KOPT-K1 (cell line): Measurements from ENCODE around the gene NEB.
"Not testable (repeated sequence)": the region's sequence is repeated elsewhere in the genome, so short reads cannot be mapped to it uniquely, and the experiment has no call there.

Source experiments
- H3K27ac ChIP-seq: fragments of 200-600 bp; sonication (generic); 2 replicates; pipeline ENCODE4 v1.5.1; 2016; ENCODE audit warnings: antibody characterized with exemption, mild to moderate bottlenecking, low read depth, low read length; ENCODE audit not compliant: poor library complexity, severe bottlenecking
- H3K36me3 ChIP-seq: fragments of 200-600 bp; sonication (generic); 2 replicates; pipeline ENCODE4 v1.5.1; 2017; ENCODE audit warnings: antibody characterized with exemption, mild to moderate bottlenecking, low read length, moderate library complexity; ENCODE audit not compliant: insufficient read depth
- H3K9me3 ChIP-seq: fragments of 200-600 bp; sonication (generic); 2 replicates; pipeline ENCODE4 v1.5.1; 2017; ENCODE audit warnings: antibody characterized with exemption, low read length, mild to moderate bottlenecking; ENCODE audit not compliant: insufficient read depth, poor library complexity, severe bottlenecking

The NEB gene

GRCh38 chr2:151632993-151633565 lies 101.2 kb downstream of the NEB start:
- no peak overlapping the region for H3K27ac ChIP-seq
- H3K36me3 ChIP-seq, result no peaks in the 10 kb centered on the region
- peaks cover 5% of the 10 kb centered on the region for H3K9me3 ChIP-seq

DNA sequence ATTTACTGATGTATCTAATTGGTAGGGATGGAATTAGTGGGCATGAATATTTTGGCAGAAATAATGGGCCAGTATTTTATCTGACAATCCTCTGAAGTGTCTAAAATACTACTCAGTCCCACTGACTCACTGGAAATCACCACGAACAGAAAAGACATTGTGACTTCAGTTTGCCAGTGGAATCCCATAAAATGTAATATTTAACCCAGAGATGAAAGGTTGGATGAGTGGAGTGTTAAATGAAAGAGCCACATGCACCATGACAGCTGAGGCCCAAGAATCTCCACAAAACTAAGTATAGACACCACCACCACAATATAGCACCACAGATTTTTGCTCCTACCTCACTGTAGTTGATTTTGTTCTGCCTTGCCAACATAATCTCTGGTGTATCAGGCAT lies 103.9 kb downstream of the NEB start:
- H3K9me3 ChIP-seq, result peaks cover 5% of the 10 kb centered on the region
- no peak overlapping the region for H3K27ac ChIP-seq
- no peaks in the 10 kb centered on the region for H3K36me3 ChIP-seq

DNA sequence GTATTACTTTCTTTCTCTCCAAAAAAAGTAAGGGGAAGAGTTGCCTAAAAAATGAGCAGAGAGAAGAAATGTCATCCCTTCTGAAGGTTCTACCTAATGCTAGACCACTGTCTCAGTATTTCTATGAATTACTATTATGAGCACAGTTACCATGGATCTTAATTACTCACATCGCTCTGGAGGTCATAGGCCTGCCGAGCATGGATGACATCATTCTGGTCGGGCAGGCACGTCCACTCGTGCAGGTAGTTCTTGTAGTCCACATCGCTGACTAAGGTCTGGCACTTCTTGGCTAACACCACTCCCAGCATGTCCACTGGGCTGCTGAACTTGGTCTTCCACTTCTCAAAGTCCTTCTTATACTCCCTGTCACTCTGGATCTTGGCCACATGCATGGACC lies 106.9 kb downstream of the NEB start:
- H3K27ac ChIP-seq, result no peak overlapping the region
- H3K36me3 ChIP-seq, result no peaks in the 10 kb centered on the region
- H3K9me3 ChIP-seq, result no peaks in the 10 kb centered on the region

GRCh38 chr2:151624271-151624670 lies 110.0 kb downstream of the NEB start:
- H3K9me3 ChIP-seq, result no peaks in the 10 kb centered on the region
- H3K36me3 ChIP-seq, result no peaks in the 10 kb centered on the region
- no peak overlapping the region for H3K27ac ChIP-seq

DNA sequence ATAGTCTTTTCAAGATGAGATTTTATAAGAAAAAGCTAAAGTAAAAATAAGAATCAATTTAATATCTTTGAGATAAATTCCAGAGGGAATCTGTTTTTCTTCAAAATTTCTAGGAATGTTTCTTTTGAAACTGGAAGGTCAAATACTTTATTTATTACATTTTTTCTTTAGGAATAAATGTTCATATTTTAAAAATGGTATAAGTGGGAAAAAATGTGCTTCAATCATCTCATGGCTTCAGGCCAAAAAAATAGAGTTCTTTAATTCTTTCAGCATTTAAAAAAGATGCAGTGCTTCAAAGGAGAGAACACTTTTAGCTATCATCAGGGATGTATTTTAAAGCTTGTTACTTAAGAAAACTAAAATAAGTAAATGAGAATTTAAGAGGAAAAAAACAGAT lies 110.6 kb downstream of the NEB start:
- H3K36me3 ChIP-seq, result no peaks in the 10 kb centered on the region
- no peak overlapping the region for H3K27ac ChIP-seq
- no peaks in the 10 kb centered on the region for H3K9me3 ChIP-seq

DNA sequence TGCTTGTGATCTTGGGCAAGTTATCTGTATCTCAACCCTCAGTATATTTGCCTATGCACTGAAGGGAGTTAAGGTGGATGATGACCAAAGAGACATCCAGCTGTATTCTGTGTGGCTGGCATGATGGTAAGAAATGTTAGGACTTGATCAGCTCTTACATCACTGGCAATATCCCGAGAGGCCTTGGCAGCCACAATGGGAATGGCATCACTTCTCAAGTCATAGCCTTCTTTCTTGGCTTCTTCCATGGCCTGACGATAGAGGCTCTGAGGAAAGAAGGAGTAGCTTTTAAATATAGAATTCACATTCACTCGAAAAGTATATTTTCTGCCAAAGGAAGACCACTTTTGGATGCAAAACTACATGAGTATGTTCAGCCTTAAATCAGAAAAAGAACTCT lies 113.5 kb downstream of the NEB start:
- H3K36me3 ChIP-seq, result no peaks in the 10 kb centered on the region
- no peak overlapping the region for H3K27ac ChIP-seq
- H3K9me3 ChIP-seq, result no peaks in the 10 kb centered on the region

DNA sequence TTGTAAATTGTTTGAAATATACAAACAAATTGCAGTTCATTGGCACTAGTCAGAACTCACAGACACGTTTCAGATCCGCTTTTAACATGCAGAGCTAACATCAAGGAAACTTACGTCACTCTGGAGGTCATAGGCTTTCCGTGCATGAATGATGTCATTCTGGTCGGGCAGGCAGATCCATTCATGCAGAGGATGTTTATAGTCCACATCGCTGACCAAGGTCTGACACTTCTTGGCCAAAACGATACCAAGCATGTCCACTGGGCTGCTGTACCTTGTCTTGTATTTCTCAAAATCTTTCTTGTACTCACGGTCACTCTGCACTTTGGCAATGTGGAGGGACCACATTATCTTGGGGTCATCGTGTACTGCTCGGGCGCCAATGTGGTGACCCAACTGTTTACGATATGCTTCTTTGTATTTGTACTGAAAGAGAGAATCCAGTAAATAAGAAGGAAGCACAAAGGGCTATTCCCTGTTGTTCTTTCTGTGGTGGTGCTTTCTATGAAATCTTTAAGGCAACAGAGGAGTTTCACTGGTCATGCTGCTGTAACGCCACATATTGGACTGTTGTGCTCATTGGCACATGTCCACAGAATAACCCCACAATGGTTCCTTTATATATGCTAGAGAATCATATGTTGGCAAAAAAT lies 114.8 kb downstream of the NEB start:
- no peak overlapping the region for H3K27ac ChIP-seq
- no peaks in the 10 kb centered on the region for H3K9me3 ChIP-seq
- H3K36me3 ChIP-seq, result no peaks in the 10 kb centered on the region

DNA sequence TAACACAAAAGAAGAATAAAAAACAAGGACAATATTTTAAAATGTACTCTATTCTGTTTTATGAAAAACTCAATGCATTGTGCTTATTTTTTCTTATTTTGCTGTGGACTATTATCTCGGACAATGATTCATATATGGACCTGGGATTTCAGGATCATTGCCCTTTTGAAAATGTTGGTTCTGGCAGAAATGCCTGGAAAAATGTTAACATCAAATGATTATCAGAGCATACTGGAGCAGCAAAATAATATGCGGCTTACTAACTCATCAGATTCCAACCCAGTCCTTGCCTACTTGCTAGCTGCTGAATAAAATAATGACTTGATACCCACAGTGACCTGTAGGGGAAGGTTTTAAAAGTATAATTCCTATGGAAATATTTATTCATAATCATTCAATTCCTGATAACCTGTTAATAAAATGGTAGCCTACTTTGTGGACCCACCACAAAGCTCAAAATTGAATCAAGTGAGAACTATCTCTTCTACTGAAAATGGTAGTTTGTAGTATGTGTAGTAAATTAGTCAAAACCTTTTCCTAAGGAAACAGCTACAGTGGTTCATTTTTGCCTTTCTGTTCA lies 117.4 kb downstream of the NEB start:
- no peaks in the 10 kb centered on the region for H3K36me3 ChIP-seq
- no peaks in the 10 kb centered on the region for H3K9me3 ChIP-seq
- no peak overlapping the region for H3K27ac ChIP-seq

- no peaks in the 10 kb centered on the region for H3K36me3 ChIP-seq
- no peak overlapping the region for H3K27ac ChIP-seq
- no peaks in the 10 kb centered on the region for H3K9me3 ChIP-seq
These were observed 119.5 kb downstream of the NEB start for GRCh38 chr2:151614606-151615306.

- Histone ChIP-seq H3K9me3 (no peaks in the 10 kb centered on the region), H3K36me3 (no peaks in the 10 kb centered on the region), H3K27ac (no peak overlapping the region)
These were observed 120.1 kb downstream of the NEB start for GRCh38 chr2:151614159-151614558.

GRCh38 chr2:151611351-151611750 lies 122.9 kb downstream of the NEB start:
- H3K27ac ChIP-seq, result no peak overlapping the region
- no peaks in the 10 kb centered on the region for H3K36me3 ChIP-seq
- H3K9me3 ChIP-seq, result no peaks in the 10 kb centered on the region

DNA sequence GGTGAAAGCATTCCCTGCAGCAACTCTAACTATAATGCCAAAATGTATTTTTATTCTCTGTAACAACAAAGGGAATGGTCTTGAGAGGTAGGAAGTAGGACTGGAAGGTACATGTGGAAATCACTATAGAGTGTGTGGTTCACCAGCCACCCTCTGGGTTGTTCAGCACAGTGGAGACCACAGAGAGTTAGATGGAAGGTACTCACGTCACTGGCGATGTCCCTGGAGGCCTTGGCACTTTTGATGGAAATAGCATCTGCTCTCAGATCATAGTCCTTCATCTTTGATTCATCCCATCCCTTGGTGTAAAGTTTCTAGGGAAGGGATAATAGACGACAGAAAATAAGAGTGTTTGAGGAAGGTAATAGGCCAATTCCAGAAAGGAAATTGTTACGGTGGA lies 124.0 kb downstream of the NEB start:
- Histone ChIP-seq H3K27ac (no peak overlapping the region), H3K9me3 (no peaks in the 10 kb centered on the region)

DNA sequence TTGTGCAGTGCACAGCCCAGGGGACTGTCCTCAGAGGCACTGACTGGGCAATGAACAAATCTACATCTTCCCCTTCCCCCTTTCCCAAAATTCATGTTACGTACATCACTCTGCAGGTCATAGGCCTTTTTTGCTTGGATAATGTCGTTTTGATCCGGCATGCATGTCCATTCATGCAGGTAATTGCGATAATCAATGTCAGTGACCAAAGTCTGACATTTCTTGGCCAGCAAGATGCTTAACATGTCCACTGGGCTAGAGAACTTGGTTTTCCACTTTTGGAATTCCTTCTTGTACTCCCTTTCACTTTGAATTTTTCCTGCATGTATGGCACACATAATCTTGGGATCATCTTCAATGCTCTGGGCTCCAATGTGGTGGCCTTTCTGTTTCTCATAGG lies 124.6 kb downstream of the NEB start:
- no peaks in the 10 kb centered on the region for H3K36me3 ChIP-seq
- no peaks in the 10 kb centered on the region for H3K9me3 ChIP-seq
- H3K27ac ChIP-seq, result no peak overlapping the region

More for the DNA sequence above, 124.0 kb downstream of the NEB start:
- H3K36me3 ChIP-seq, result no peaks in the 10 kb centered on the region

DNA sequence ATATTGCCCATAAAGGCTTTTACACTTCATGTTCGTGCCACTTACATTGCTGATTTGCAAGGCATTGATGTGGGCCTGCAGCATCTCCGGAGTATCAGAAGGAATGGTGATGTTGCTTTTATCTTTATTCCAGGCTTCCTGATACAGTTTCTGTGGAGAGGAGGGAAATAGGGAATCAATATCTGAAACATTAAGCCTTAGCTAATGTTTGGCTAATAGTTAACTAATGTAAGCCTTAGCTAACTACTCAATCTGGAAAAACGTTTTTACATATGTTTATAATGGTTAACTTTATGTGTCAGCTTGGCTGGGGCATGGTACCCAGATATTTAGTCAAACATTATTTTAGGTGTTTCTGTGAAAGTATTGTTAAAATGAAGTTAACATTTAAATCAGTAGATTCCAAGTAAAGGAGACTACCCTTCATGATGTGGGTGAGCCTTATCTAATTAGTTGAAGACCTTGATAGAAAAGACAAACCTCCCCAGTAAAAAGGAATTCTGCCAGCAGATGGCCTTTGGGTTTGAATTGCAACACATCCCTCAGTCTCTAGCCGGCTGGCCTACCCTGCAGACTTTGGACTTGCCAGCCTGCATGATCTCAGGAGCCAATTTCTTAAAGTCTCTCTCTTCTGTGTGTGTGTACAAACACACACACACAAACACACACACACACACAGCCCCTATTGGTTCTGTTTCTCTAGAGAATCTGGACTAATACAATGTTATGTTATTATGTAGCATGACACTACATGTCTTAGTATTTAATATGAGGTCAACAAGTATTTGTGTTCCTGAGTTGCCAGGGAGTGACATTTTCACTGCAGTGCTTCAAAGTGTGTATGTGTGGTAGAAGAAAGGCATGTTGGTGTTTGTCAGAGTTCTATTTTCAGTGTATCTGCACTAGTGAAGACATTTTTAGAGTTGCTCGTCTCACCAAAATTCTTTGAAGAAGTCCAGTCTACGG lies 126.5 kb downstream of the NEB start:
- H3K27ac ChIP-seq, H3K36me3 ChIP-seq, H3K9me3 ChIP-seq: not testable (repeated sequence)

GRCh38 chr2:151603530-151603929 lies 130.7 kb downstream of the NEB start:
- not testable (repeated sequence) for H3K9me3 ChIP-seq, H3K36me3 ChIP-seq, H3K27ac ChIP-seq
